ENCODE data around the gene STAMBPL1. TPM values are rescaled to one million over a fixed set of nuclear protein-coding genes. Genes with fewer than 3 reads are reported as not detected.

STAMBPL1 gene
- total and polyA plus RNA-seq, 10 donors, result 6.2 to 49.4 (median 25.6) TPM

- Histone ChIP-seq H3K4me1 (peaks cover 0 to 12% (median 0%) of the 10 kb centered on the region in 6 donors), H3K27me3 (replicated peaks in 1 of 7) (no peaks in the 10 kb centered on the region), H3K36me3 (peaks cover 0 to 84% (median 2%) of the 10 kb centered on the region in 6 donors), H3K27ac (no peak overlapping the region), H3K9me3 (no peaks in the 10 kb centered on the region), H3K4me3 (no peak overlapping the region)
- DNase-seq, result no peak
- WGBS, 5 donors, result 95 to 99% (median 98%) methylated on average over 3 of the region's 3 CpGs
- intact Hi-C loops (cut with DNase I; ENCODE audit: low total_unique reads), result no loop called here
- no peak for TF ChIP-seq POLR2A (IDR thresholded peaks at IDR 0.05)
- TF ChIP-seq CTCF (IDR thresholded peaks at IDR 0.05 in 8 of 11, conservative IDR thresholded peaks at IDR 0.05 in 3 of 11), result no peak
- no peak for TF ChIP-seq POLR2AphosphoS5 (IDR thresholded peaks at IDR 0.05)
Measured at GRCh38 chr10:88918191-88918905, 38.3 kb downstream of the STAMBPL1 start.

GRCh38 chr10:88919041-88919440 lies 39.0 kb downstream of the STAMBPL1 start:
- Histone ChIP-seq H3K4me1 (peaks cover 0 to 12% (median 0%) of the 10 kb centered on the region in 6 donors), H3K27me3 (replicated peaks in 1 of 7) (no peaks in the 10 kb centered on the region), H3K27ac (no peak overlapping the region), H3K36me3 (peaks cover 0 to 84% (median 2%) of the 10 kb centered on the region in 6 donors), H3K4me3 (no peak overlapping the region), H3K9me3 (no peaks in the 10 kb centered on the region)
- intact Hi-C loops (cut with DNase I; ENCODE audit: low total_unique reads), result no loop called here
- TF ChIP-seq CTCF (IDR thresholded peaks at IDR 0.05 in 8 of 11, conservative IDR thresholded peaks at IDR 0.05 in 3 of 11), result no peak
- no peak for DNase-seq
- WGBS, 5 donors, result 84 to 98% (median 88%) methylated on average over 1 of the region's 1 CpG

- WGBS, 5 donors, result 41 to 47% (median 46%) methylated on average over 2 of the region's 2 CpGs
- H3K9me3 ChIP-seq, result no peaks in the 10 kb centered on the region
- no peak overlapping the region for H3K27ac ChIP-seq
- peaks cover 0 to 12% (median 0%) of the 10 kb centered on the region in 6 donors for H3K4me1 ChIP-seq
- no peaks in the 10 kb centered on the region for H3K27me3 ChIP-seq (replicated peaks in 1 of 7)
- TF ChIP-seq POLR2A (IDR thresholded peaks at IDR 0.05) (no peak), POLR2AphosphoS5 (IDR thresholded peaks at IDR 0.05) (no peak), CTCF (IDR thresholded peaks at IDR 0.05 in 8 of 11, conservative IDR thresholded peaks at IDR 0.05 in 3 of 11) (no peak)
- H3K36me3 ChIP-seq, result peaks cover 0 to 84% (median 2%) of the 10 kb centered on the region in 6 donors
- DNase-seq, result no peak
- intact Hi-C loops (cut with DNase I; ENCODE audit: low total_unique reads), result no loop called here
- H3K4me3 ChIP-seq, result no peak overlapping the region
Measured at GRCh38 chr10:88920198-88920597, 40.2 kb downstream of the STAMBPL1 start.

GRCh38 chr10:88920986-88921593 lies 41.0 kb downstream of the STAMBPL1 start:
- TF ChIP-seq POLR2A (IDR thresholded peaks at IDR 0.05), result no peak
- no peak for TF ChIP-seq POLR2AphosphoS5 (IDR thresholded peaks at IDR 0.05)
- TF ChIP-seq CTCF (IDR thresholded peaks at IDR 0.05 in 8 of 11, conservative IDR thresholded peaks at IDR 0.05 in 3 of 11), result no peak
- Histone ChIP-seq H3K27me3 (replicated peaks in 1 of 7) (no peaks in the 10 kb centered on the region), H3K4me1 (peaks cover 0 to 12% (median 0%) of the 10 kb centered on the region in 6 donors), H3K27ac (no peak overlapping the region), H3K4me3 (no peak overlapping the region), H3K9me3 (no peaks in the 10 kb centered on the region), H3K36me3 (peaks cover 0 to 77% (median 4%) of the 10 kb centered on the region in 6 donors)
- 81 to 94% (median 88%) methylated on average over 3 of the region's 3 CpGs for WGBS, 5 donors
- no peak for DNase-seq
- intact Hi-C loops (cut with DNase I; ENCODE audit: low total_unique reads), result no loop called here
